ENCODE data around the gene ACVR1. TPM values are rescaled to one million over a fixed set of nuclear protein-coding genes. Genes with fewer than 3 reads are reported as not detected.

Gene ACVR1
- total RNA-seq, 1 experiment from 2014 or later: 71.3 TPM

GRCh38 chr2:157820193-157820592 lies 55.9 kb downstream of the ACVR1 start:
- TF ChIP-seq, protein P1, sequence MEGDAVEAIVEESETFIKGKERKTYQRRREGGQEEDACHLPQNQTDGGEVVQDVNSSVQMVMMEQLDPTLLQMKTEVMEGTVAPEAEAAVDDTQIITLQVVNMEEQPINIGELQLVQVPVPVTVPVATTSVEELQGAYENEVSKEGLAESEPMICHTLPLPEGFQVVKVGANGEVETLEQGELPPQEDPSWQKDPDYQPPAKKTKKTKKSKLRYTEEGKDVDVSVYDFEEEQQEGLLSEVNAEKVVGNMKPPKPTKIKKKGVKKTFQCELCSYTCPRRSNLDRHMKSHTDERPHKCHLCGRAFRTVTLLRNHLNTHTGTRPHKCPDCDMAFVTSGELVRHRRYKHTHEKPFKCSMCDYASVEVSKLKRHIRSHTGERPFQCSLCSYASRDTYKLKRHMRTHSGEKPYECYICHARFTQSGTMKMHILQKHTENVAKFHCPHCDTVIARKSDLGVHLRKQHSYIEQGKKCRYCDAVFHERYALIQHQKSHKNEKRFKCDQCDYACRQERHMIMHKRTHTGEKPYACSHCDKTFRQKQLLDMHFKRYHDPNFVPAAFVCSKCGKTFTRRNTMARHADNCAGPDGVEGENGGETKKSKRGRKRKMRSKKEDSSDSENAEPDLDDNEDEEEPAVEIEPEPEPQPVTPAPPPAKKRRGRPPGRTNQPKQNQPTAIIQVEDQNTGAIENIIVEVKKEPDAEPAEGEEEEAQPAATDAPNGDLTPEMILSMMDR (IDR thresholded peaks at IDR 0.05; ENCODE audit: unreplicated experiment): no peak
- Mint-ChIP-seq H3K36me3 (ENCODE audit: insufficient read depth, unreplicated experiment) (peaks cover 47% of the 10 kb centered on the region), H3K9me3 (ENCODE audit: low read depth, unreplicated experiment) (no peaks in the 10 kb centered on the region), H3K27me3 (ENCODE audit: unreplicated experiment) (no peaks in the 10 kb centered on the region), H3K27ac (ENCODE audit: unreplicated experiment) (no peak overlapping the region), H3K4me1 (ENCODE audit: low read depth, unreplicated experiment) (peaks cover 17% of the 10 kb centered on the region), H3K4me3 (ENCODE audit: low read depth, unreplicated experiment) (no peak overlapping the region)
- intact Hi-C loops (cut with micrococcal nuclease; ENCODE audit: unreplicated experiment): no loop called here
- BruUV-seq (replicated peaks): no TSS peak
- no peak for DNase-seq
- CTCF ChIA-PET: no interaction called here

- Mint-ChIP-seq H3K4me3 (ENCODE audit: low read depth, unreplicated experiment) (no peak overlapping the region), H3K9me3 (ENCODE audit: low read depth, unreplicated experiment) (no peaks in the 10 kb centered on the region), H3K27me3 (ENCODE audit: unreplicated experiment) (no peaks in the 10 kb centered on the region), H3K4me1 (ENCODE audit: low read depth, unreplicated experiment) (peaks cover 18% of the 10 kb centered on the region), H3K27ac (ENCODE audit: unreplicated experiment) (no peak overlapping the region), H3K36me3 (ENCODE audit: insufficient read depth, unreplicated experiment) (peaks cover 44% of the 10 kb centered on the region)
- intact Hi-C loops (cut with micrococcal nuclease; ENCODE audit: unreplicated experiment): no loop called here
- TF ChIP-seq, protein P1 (IDR thresholded peaks at IDR 0.05; ENCODE audit: unreplicated experiment): no peak
- DNase-seq: no peak
- CTCF ChIA-PET: no interaction called here
- BruUV-seq (replicated peaks): no TSS peak
Observed at GRCh38 chr2:157819761-157820160, 56.4 kb downstream of the ACVR1 start.

- CTCF ChIA-PET: no interaction called here
- no TSS peak for BruUV-seq (replicated peaks)
- TF ChIP-seq, protein P1 (IDR thresholded peaks at IDR 0.05; ENCODE audit: unreplicated experiment): no peak
- no peaks in the 10 kb centered on the region for H3K27me3 Mint-ChIP-seq (ENCODE audit: unreplicated experiment)
- H3K27ac Mint-ChIP-seq (ENCODE audit: unreplicated experiment): no peak overlapping the region
- no peak for DNase-seq
- H3K9me3 Mint-ChIP-seq (ENCODE audit: low read depth, unreplicated experiment): no peaks in the 10 kb centered on the region
- H3K4me1 Mint-ChIP-seq (ENCODE audit: low read depth, unreplicated experiment): peaks cover 18% of the 10 kb centered on the region
- intact Hi-C loops (cut with micrococcal nuclease; ENCODE audit: unreplicated experiment): no loop called here
- no peak overlapping the region for H3K4me3 Mint-ChIP-seq (ENCODE audit: low read depth, unreplicated experiment)
- H3K36me3 Mint-ChIP-seq (ENCODE audit: insufficient read depth, unreplicated experiment): peaks cover 39% of the 10 kb centered on the region
Observed at GRCh38 chr2:157818227-157818626, 57.9 kb downstream of the ACVR1 start.

GRCh38 chr2:157815421-157815820 lies 60.7 kb downstream of the ACVR1 start:
- Mint-ChIP-seq H3K4me1 (ENCODE audit: low read depth, unreplicated experiment) (peaks cover 13% of the 10 kb centered on the region), H3K27me3 (ENCODE audit: unreplicated experiment) (no peaks in the 10 kb centered on the region), H3K4me3 (ENCODE audit: low read depth, unreplicated experiment) (no peak overlapping the region), H3K36me3 (ENCODE audit: insufficient read depth, unreplicated experiment) (peaks cover 52% of the 10 kb centered on the region), H3K9me3 (ENCODE audit: low read depth, unreplicated experiment) (no peaks in the 10 kb centered on the region), H3K27ac (ENCODE audit: unreplicated experiment) (peak overlapping the region; percentile 20)
- no peak for DNase-seq
- TF ChIP-seq, protein P1 (IDR thresholded peaks at IDR 0.05; ENCODE audit: unreplicated experiment): no peak
- CTCF ChIA-PET: interaction anchor here (0.6 kb wide), 1 partner anchor 22 kb away, joined by 3 read pairs; no protein-coding TSS in a partner anchor
- TSS peak; percentile 13 for BruUV-seq (replicated peaks)
- intact Hi-C loops (cut with micrococcal nuclease; ENCODE audit: unreplicated experiment): no loop called here

Data from Calu3 (cell line).